ENCODE measurements around the gene JAM3. TPM values are rescaled to one million over a fixed set of nuclear protein-coding genes. Genes with fewer than 3 reads are reported as not detected.

Gene JAM3
- total and polyA plus RNA-seq, 11 donors, result 11.9 to 56.9 (median 34.0) TPM

GRCh38 chr11:134140961-134141490 lies 72.2 kb downstream of the JAM3 start:
- WGBS, 4 donors, result 95 to 96% (median 95%) methylated on average over 7 of the region's 7 CpGs
- Histone ChIP-seq H3K9me3 (no peaks in the 10 kb centered on the region), H3K36me3 (peaks cover 0 to 47% (median 14%) of the 10 kb centered on the region in 9 donors), H3K4me1 (peaks cover 0 to 17% (median 5%) of the 10 kb centered on the region in 12 donors), H3K27ac (no peak overlapping the region), H3K4me3 (no peak overlapping the region), H3K27me3 (no peaks in the 10 kb centered on the region)
- no peak for TF ChIP-seq POLR2A (IDR thresholded peaks at IDR 0.05)
- no peak for TF ChIP-seq CTCF (IDR thresholded peaks at IDR 0.05)
- DNase-seq (no peak), ATAC-seq (no peak)
- intact Hi-C loops (cut with DNase I), result loop anchor here in 3 of 10 donors (5.0 kb wide), 1 partner anchor 214 kb away; no protein-coding TSS in a partner anchor

- TF ChIP-seq CTCF (IDR thresholded peaks at IDR 0.05), result no peak
- TF ChIP-seq POLR2A (IDR thresholded peaks at IDR 0.05), result no peak
- H3K9me3 ChIP-seq, result no peaks in the 10 kb centered on the region
- DNase-seq (no peak), ATAC-seq (no peak)
- peaks cover 0 to 58% (median 23%) of the 10 kb centered on the region in 9 donors for H3K36me3 ChIP-seq
- H3K27ac ChIP-seq, result no peak overlapping the region
- no peak overlapping the region for H3K4me3 ChIP-seq
- intact Hi-C loops (cut with DNase I), result loop anchor here in 3 of 10 donors (5.0 kb wide), 1 partner anchor 215 kb away; no protein-coding TSS in a partner anchor
- H3K27me3 ChIP-seq, result no peaks in the 10 kb centered on the region
- 88 to 95% (median 93%) methylated on average over 6 of the region's 6 CpGs for WGBS, 4 donors
- H3K4me1 ChIP-seq, result peaks cover 0 to 17% (median 5%) of the 10 kb centered on the region in 12 donors
Measured at GRCh38 chr11:134142536-134142935, 73.7 kb downstream of the JAM3 start.

- WGBS, 4 donors, result 53 to 71% (median 56%) methylated on average over 3 of the region's 3 CpGs
- Histone ChIP-seq H3K27ac (no peak overlapping the region), H3K9me3 (no peaks in the 10 kb centered on the region), H3K27me3 (no peaks in the 10 kb centered on the region), H3K36me3 (peaks cover 0 to 68% (median 23%) of the 10 kb centered on the region in 9 donors), H3K4me1 (peaks cover 0 to 17% (median 5%) of the 10 kb centered on the region in 12 donors), H3K4me3 (no peak overlapping the region)
- DNase-seq (no peak), ATAC-seq (no peak)
- TF ChIP-seq POLR2A (IDR thresholded peaks at IDR 0.05) (no peak), CTCF (IDR thresholded peaks at IDR 0.05) (no peak)
- intact Hi-C loops (cut with DNase I), result loop anchor here in 3 of 10 donors (5.0 kb wide), 1 partner anchor 216 kb away; no protein-coding TSS in a partner anchor
Measured at GRCh38 chr11:134143801-134144200, 74.9 kb downstream of the JAM3 start.

- TF ChIP-seq POLR2A (IDR thresholded peaks at IDR 0.05) (no peak), CTCF (IDR thresholded peaks at IDR 0.05) (no peak)
- Histone ChIP-seq H3K4me1 (peaks cover 0 to 12% (median 0%) of the 10 kb centered on the region in 12 donors), H3K27me3 (no peaks in the 10 kb centered on the region), H3K27ac (no peak overlapping the region), H3K9me3 (no peaks in the 10 kb centered on the region), H3K36me3 (peaks cover 0 to 78% (median 32%) of the 10 kb centered on the region in 9 donors), H3K4me3 (no peak overlapping the region)
- 89 to 96% (median 92%) methylated on average over 5 of the region's 5 CpGs for WGBS, 4 donors
- ATAC-seq, result no peak
- DNase-seq, result no peak
- intact Hi-C loops (cut with DNase I), result loop anchor here in 3 of 10 donors (5.0 kb wide), 1 partner anchor 217 kb away; no protein-coding TSS in a partner anchor
Measured at GRCh38 chr11:134144744-134145143, 75.9 kb downstream of the JAM3 start.
